Hematopoietic multipotent progenitor cell treated with erythropoietin and hydrocortisone succinate and interleukin-3 and kit ligand, for 6 days (in vitro differentiated cells): ENCODE data around the gene PTGDS.

ENCODE experiments used
- DNase-seq: peaks from one replicate; pipeline ENCODE4 v3.0.0-alpha.2; 2015

PTGDS gene

DNA sequence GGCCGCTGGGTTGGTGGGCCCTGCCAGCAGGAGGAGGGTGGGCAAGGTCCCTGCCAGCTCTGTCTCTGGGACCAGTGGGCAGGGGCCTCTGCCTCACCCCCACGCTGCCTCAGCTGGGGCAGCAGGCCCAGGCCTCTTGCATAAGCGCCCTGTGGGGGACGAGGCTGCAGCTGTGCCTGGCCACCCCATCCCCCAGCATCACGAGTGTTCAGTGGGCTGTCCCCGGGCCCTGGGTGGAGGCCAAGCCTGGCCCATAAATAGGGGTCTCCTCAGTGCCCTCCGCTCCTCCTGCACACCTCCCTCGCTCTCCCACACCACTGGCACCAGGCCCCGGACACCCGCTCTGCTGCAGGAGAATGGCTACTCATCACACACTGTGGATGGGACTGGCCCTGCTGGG, at the start of gene PTGDS:
TSS of gene PTGDS (plus strand) at position 282 of the 400 bp plus-strand sequence. CDS start at position 357, 75 bp downstream.
- no peak for DNase-seq

DNA sequence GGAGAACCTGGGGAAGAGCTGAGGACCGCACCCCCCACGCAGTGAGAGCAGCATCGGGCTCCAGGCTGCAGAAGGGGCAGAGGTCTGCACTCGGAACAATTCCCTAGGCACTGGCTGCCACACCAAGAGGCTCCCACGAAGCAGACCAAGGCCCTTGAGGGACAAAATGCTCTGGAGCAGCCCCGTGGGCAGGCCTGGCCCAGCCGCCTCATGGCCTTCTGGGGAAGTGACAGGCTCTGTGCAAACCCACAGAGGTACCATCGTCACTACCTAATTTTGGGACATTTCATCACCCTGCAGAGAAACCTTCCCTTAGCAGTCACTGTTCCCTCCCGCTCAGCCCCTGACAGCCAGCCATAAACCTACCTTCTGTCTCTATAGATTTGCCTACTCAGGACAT, 48.7 kb upstream of the PTGDS start:
- no peak for DNase-seq

DNA sequence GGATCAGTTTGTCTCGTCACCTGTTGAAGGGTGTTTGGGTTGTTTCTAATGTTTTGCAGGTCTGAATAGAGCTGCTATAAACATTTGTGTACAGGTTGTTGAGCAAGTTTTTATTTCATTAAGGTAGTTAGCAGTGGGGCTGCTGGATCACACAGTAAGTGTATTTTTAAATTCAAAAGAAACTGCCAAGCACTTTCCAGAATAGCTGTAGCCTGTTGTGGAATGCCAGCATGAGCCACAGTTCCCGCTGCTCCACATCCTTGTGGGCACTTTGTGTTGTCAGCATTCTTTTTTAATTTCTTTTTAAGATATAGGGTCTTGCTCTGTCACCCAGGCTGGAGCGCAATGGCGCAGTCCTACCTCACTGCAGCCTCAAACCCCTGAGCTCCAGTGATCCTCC, 47.3 kb upstream of the PTGDS start:
- DNase-seq = no peak

DNA sequence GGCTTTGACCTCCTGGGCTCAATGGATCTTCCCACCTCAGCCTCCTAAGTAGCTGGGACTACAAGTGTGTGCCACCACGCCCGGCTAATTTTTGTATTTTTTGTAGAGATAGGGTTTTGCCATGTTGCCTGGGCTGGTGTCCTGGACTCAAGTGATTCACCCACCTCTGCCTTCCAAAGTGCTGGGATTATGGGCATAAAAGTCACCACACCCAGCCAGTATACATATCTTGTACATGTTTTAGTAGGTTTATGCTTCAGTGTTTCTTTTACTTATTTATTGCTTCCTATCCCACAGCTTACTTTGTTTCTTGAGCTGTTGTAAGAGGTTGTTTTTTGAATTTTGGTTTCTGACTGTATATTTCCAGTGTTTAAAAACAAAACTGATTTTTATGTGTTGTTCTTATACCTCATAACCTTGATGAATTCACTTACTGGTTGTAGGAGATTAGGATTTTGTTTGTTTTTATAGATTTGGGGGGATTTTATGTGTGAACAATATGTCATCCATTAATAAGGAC, 45.6 kb upstream of the PTGDS start:
- no peak for DNase-seq

DNA sequence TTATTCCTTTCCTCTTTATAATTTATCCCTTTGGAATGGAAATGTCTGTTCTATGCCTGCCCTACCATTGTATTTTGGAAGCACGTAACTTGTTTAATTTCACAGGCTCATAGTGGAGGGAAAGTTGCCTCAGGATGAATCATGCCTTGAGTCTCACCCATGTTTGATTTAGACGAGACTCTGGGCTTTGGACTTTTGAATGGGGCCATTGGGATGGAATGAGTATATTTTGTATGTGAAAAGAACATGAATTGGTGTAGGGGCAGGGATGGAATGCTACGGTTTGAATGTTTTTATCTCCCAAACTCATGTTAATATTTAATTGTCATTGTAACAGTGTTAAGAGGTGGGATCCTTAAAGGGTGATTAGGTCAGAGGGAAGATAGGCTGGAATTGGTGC, 43.0 kb upstream of the PTGDS start:
- DNase-seq = no peak

DNA sequence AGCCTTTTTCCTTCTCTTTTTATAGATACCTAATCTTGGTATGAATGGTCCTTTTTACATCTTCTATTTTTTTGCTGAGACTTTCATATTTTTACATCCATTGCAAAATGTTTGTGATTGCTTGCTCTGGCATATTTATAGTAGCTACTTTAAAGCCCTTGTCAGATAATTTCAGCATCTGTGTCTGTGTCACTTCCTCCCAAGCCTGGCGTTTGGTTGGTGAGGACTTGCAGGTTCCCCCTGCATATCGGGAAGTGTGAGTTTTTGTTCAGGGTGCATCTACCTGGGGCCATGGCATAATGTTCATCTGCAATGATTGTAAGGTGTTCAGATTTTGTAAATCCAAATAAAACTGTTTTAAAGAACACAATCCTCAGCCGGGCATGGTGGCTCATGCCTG, 41.7 kb upstream of the PTGDS start:
- no peak for DNase-seq

DNA sequence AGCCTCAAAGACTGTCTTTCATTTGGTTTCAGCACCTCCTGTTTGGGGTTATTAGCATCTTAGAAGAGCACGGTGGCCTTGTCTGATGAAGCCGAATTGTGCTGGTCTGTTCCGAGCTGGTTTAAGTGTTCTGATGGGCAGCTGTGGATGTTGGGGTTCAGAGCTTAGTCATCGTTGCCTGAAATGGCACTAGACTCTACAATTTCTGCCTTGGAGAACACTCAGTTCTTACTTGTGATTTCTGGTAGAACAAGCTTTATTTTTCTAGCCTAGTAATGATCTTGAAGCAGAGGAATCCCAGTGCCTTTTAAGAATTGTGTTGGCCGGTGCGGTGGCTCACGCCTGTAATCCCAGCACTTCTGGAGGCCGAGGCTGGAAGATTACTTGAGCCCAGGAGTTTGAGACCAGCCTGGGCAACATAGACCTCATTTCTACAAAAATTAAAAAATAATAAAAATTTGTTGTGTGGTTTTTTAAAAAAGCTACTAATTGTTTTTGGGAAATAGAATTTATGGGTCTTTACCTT, 40.6 kb upstream of the PTGDS start:
- no peak for DNase-seq

DNA sequence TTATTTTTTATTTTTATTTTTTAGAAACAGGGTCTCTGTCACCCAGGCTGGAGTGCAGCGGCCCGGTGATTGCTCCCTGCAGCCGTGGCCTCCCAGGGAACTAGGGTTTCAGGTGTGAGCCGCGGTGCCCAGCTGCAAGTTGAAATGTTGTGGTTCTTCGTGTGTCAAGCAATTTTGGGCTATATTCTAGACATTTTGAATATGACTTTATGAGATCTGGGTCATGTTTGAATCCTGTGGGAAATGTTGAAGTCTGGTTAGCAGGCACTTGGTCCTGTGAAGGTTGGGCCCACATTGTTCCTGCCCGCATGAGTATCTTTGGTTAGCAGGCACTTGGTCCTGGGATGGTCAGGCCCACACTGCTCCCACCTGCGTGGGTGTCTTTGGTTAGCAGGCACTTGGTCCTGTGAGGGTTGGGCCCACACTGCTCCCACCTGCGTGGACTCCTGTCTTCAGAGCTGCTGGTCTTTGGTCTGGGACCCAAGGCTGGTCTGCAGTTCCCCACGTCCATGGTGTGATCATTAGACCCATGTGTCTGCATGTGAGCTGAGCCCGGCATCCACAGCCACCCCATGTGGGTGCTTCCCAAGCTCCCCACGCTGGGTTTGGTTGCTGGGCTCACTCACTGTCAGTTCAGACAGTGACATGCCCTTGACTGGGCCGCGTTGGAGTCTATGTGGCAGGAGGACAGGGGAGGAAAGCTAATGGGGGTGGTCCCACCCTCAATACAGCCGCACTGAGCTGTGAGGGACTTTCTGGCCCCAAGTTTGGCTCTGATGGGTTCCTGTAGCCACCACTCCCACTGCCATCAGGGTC, 39.9 kb upstream of the PTGDS start:
- no peak for DNase-seq

DNA sequence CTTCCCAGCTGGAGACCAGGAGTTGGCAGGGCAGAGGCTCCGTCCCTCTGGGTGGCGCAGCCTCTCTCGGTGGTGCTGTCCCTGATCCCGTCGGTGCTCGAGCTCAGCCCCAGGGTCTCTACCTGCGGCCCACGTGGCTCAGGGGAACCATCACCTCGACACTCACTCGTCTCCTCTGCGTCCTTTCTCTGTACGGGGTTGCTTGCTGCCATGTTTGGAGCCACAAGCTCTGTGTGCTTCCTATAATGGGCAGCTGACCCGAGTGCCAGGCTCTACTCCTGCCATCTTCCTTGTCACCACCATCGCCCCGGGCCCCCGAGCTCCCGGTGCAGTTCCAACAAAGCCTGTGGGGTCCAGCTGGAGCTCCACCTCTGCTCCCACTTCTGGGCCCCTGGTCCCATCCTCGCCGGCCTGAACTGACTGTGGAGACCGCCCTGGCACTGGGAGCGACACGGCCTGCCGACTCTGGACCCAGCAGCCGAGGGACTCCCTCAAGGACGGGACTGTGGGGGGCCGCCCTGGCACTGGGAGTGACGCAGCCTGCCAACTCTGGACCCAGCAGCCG, 37.8 kb upstream of the PTGDS start:
- DNase-seq = no peak

DNA sequence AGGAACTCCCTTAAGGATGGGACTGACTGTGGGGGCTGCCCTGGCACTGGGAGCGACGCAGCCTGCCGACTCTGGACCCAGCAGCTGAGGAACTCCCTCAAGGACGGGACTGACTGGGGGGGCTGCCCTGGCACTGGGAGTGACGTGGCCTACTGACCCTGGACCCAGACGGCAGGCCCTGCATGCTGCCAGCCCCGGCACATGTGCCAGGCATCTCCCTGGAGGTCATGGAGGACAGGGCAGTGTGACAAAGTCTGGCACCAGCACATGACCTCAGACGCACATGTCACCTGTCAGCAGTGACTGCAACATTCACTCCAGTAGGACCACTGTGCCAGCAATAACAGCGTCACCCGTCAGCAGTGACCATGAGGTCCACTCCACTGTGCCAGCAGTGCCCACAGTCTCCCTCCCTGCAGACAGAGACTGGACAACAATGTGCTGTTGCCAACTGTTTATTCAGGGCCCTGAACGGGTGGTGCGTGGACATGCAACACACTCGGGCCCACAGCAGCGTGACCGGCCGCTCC, 37.2 kb upstream of the PTGDS start:
- no peak for DNase-seq

DNA sequence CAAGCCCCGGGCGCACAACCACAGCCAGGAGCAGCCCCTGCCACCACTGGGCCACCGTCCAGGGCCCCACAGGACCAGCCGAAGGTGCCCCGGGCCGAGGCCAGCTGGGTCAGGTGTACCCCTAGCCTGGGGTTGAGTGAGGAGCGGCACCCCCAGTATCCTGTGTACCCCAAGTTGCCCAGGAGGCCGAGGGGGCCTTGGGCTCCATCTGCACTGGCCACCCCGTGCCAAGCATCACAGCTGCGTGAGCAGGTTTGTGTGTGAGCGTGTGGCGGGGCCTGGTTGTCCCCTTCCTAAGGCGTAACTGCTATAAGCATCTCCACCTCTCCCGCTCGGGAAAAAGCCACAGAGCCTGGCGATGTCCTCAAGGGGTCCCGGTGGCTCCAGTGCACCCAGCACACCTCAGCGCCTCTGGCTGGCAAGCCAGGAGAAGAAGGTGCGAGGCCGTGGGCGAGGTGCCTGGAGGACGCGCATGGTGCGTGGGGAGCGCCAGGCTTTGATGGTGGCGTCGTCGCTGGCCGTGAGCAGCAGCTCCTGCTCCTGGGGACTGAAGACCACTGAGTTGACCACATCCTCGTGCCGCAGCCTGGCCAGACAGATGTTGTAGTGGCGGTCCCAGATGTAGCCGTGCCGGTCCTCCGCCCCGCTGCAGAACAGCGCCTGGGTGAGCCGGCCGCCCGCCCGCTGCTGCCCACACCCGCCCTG, 36.6 kb upstream of the PTGDS start:
- no peak for DNase-seq

DNA sequence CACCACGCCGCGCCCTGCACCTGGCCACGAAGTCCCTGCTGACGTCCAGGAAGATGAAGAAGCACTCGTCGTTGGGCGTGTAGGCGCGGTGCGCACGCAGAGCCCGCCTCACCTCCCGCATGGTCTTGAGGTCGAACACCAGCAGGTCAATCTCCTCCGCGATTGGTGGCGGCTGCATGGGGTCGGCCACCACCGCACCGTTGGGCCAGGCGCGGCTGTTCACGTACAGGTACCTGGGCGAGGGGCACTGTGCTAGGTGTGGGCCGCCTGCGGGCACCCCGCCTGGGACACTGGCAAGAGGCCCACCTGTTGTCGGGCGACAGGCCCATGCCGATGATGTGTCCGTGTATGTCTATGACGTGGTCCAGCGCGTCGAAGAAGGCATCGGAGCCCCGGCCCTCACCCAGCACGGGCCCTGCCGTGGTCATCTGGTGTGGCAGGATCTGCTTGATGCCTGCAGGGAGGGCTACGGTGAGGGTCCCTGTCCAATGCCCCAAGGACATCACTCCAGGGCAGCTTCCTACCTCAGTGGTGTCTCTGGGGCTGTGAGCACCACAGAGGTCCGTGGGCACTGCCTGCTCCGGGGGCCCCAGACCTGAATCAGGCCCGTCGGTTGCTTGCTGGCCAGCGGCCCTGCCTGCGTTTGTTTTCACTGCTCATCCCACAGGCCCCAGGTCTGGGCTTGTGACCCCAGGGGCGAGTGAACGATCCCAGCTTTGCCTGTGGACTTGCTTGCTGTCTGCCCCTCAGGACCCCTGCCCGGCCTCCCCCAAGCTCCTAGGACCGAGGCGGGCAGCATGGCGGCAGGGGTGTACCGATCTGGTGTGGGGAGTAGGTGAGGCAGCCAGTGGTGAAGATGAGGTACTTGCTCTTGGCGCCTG, 35.8 kb upstream of the PTGDS start:
- no peak for DNase-seq

DNA sequence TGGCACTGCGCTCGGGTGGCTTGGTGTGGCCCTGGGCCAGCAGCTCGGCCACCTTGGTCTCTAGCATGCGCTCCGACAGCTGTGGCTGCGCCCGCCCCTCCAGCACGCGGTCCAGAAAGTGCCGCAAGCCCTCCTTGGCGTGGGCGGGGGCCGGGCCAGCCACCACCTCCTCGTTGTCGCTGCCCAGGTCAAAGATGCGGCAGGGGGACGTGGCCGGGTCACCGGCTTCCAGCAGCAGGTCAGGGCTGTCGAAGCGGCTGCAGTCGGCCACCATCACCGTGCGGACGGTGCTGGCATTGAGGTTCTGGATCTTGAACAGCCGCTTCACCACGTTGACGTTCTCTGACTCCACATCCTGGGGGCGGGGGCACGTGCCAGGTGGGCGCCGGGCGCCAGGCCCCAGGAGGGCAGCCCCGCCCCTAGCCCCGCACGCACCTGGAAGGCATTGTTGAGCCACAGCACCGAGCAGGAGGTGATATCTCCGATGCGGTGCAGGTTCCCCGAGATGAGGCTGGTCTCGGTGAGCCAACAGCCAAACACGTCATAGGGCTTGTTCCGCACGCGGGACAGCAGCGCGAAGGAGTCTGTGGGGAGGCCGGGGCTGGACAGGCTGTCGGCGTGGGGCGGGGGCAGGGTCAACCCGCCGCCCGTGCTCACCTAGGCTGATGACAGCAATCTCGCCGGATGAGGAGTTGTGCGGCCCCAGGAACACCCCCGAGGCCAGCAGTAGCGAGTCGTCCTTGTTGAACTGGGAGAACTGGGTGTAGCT, 35.0 kb upstream of the PTGDS start:
- DNase-seq = no peak

DNA sequence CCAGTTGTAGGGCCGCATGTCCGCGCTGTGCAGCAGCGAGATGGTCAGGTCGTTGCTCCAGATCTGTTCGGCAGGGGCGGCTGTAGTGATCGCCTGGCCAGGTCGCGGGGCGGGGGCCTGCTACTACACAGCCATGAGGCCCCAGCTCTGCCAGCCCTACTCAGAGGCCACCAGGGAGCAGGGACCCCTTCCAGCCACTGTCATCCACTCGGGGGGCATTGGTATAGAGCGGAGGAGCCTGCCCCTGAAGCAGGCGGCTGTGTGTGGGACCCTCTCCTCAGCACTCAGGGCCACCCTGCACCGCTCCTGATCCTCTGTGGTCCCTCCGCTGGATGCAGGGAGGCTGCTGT, 34.4 kb upstream of the PTGDS start:
- no peak for DNase-seq

DNA sequence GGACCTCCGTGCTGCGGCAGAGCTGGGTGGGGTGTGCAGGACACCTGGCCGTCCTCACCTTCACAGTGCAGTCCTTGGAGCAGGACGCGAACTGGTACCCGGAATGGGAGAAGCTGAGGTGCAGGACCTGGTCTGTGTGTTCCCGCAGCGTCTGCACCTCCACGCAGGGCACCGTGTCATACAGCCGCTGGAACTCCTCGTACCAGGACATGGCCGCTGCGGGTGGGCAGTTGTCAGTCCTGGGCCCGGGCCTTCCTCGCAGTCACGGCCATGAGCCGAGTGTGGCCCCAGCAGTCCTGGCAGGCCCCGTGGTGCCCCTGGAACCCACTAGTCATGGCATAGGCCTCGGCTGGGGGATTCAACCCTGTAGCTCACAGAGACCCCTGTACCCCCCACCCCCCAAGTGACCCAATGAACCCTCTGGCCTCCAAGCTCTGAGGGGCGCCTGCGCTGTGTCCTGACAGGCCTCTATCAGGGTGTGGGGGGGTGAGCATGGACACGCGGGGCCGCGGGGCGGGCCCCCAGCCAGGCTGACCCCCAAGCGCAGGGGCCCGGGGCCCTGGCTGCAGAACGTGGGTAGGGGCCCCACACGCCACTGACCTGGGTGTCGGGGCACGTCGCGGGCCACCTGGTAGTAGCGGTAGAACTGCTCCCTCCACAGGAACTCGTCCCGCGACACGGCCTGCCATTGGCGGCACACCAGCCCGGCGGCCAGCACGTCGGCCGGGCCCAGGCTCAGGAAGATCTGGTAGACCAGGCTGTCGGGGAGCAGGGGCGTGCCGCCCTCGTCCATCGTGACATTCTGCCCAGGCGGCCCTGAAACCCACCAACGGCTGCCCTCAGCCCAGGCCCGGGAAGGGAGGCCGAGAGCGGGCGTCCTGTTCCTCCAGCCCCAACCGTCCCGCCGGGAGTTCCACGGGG, 33.8 kb upstream of the PTGDS start:
- DNase-seq = peak; percentile 58

DNA sequence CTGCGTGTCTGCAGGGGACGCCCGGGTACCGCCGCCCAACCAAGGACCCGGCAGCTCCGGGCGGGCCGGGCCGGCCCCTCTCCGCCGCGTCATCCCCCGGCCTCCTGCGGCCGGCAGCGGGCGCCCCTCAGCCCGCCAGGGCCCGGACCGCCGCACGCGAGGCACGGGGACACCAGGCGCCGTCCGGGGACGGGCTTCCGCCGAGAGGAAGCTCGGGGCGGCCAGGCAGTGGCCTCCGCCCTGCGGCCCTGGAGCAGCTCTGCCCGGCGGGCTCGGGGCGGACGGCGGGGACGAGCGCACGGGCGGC, 33.1 kb upstream of the PTGDS start:
- DNase-seq = peak; percentile 62

DNA sequence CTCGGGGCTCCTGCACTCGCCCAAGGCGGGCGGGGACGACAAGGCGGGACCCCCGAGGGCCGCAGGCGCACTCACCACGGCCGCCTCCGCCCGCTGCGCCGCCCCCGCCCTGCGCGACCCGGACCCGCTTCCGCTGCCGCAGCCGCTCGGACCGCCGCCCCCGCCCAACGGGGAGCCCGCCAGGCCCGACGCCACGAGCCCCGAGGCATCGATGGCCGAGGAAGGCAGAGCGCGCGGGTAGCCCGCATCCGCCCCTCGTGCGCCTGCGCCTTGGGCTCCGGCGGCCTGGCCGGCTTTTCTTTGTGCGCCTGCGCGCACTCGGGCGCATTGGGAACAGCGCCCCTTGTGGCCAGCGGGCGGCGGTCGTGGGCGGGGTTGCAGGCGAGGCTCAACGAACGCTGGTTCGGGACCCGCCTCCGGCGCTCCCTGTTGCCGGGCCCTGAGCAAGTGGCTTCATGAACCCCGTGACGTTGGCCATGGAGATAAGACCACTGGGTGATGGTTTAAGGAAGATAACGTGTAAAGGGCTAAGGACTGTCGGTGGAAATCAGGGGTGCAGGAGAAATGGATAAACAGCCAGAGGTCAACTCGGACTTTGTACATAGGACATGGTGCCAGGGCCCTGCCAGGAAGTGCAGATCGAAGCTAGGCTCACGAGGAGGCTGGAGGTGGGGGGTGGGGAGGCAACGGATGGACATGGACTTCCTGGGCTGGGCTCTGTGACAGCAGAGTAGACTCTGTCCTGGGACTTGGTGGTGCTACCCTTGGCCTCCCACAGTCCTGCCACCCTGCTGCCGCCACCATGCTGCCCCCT, 32.6 kb upstream of the PTGDS start, which contains the start of the genes C8G and FBXW5:
TSS of gene C8G (plus strand) at position 725 of the 814 bp plus-strand sequence. CDS start at position 803, 78 bp downstream.
TSS of gene FBXW5 (minus strand) at position 220 of the 814 bp plus-strand sequence. CDS start 655 bp downstream, outside the sequence.
- peak; percentile 96 for DNase-seq

DNA sequence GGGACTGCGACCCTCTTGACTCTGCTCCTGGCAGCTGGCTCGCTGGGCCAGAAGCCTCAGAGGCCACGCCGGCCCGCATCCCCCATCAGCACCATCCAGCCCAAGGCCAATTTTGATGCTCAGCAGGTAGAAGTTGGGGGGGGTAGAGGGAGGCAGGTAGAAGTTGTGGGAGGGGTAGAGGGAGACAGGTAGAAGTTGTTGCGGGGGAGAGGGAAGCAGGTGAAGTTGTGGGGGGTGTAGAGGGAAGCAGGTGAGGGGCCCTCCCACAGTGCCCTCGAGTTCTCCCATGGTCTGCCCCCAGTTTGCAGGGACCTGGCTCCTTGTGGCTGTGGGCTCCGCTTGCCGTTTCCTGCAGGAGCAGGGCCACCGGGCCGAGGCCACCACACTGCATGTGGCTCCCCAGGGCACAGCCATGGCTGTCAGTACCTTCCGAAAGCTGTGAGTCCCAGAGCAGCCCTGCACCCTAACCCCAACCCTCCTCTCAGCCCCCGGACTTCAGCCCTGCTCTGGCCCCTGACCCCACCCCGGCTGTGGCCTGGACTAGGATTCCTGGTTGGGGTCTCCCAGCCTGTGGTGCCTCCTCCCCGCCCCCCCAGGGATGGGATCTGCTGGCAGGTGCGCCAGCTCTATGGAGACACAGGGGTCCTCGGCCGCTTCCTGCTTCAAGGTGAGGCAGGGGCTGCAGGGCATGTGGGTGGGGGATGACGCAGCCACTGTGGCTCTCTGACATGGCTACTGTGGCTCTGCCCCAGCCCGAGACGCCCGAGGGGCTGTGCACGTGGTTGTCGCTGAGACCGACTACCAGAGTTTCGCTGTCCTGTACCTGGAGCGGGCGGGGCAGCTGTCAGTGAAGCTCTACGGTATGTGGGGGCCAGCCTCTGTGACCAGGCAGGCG, 31.7 kb upstream of the PTGDS start:
- no peak for DNase-seq
